NT2/D1 (cell line): ENCODE data around the gene ZNF467.

ENCODE experiments used
- DNase-seq: peaks from one replicate; pipeline ENCODE4 v3.0.0-alpha.2; 2011; ENCODE audit warnings: low read depth, low spot score
- H3K27me3 ChIP-seq: 2 replicates; pipeline ENCODE4 v1.6.0; 2011; ENCODE audit warnings: mild to moderate bottlenecking; ENCODE audit not compliant: insufficient read length, insufficient read depth
- H3K36me3 ChIP-seq: 2 replicates; pipeline ENCODE4 v1.6.1; 2011; ENCODE audit warnings: mild to moderate bottlenecking, low read length, mixed read lengths; ENCODE audit not compliant: insufficient read depth, insufficient read length
- H3K4me1 ChIP-seq: 2 replicates; pipeline ENCODE4 v1.5.1; 2011; ENCODE audit not compliant: insufficient read depth, insufficient read length
- H3K4me3 ChIP-seq: 2 replicates; pipeline ENCODE4 v1.5.1; 2011; ENCODE audit warnings: low read depth; ENCODE audit not compliant: insufficient read length
- H3K9ac ChIP-seq: 2 replicates; pipeline ENCODE4 v1.6.0; 2011; ENCODE audit warnings: low read depth; ENCODE audit not compliant: insufficient read length
- H3K9me3 ChIP-seq: 2 replicates; pipeline ENCODE4 v1.5.1; 2011; ENCODE audit warnings: mild to moderate bottlenecking, low read length; ENCODE audit not compliant: insufficient read depth
- SUZ12 ChIP-seq: IDR thresholded peaks from 2 replicates; pipeline ENCODE4 v1.6.1; 2011; ENCODE audit not compliant: insufficient read length, insufficient read depth; ENCODE audit errors: extremely low read depth
- YY1 ChIP-seq: IDR thresholded peaks from 2 replicates; pipeline ENCODE4 v1.6.1; 2011; ENCODE audit not compliant: insufficient read length, insufficient read depth
- ZNF274 ChIP-seq: IDR thresholded peaks from 2 replicates; pipeline ENCODE4 v1.6.1; 2011; ENCODE audit warnings: mild to moderate bottlenecking, low read depth, low read length

ZNF467 gene

GRCh38 chr7:149723082-149723767, 50.2 kb downstream of the ZNF467 start:
- H3K36me3 ChIP-seq = peaks cover 75% of the 10 kb centered on the region

GRCh38 chr7:149722356-149722957, 50.9 kb downstream of the ZNF467 start:
- H3K27me3 ChIP-seq = no peaks in the 10 kb centered on the region
- H3K9ac ChIP-seq = no peak overlapping the region
- peaks cover 31% of the 10 kb centered on the region for H3K4me1 ChIP-seq
- no peaks in the 10 kb centered on the region for H3K9me3 ChIP-seq
- H3K36me3 ChIP-seq = peaks cover 68% of the 10 kb centered on the region
- no peak for TF ChIP-seq YY1
- TF ChIP-seq ZNF274 = no peak
- TF ChIP-seq SUZ12 = no peak
- no peak overlapping the region for H3K4me3 ChIP-seq
- no peak for DNase-seq

More at GRCh38 chr7:149723082-149723767, 50.2 kb downstream of the ZNF467 start:
- Histone ChIP-seq H3K27me3 (no peaks in the 10 kb centered on the region), H3K9ac (no peak overlapping the region), H3K4me3 (no peak overlapping the region), H3K4me1 (peaks cover 31% of the 10 kb centered on the region), H3K9me3 (no peaks in the 10 kb centered on the region)
- no peak for TF ChIP-seq SUZ12
- no peak for TF ChIP-seq ZNF274
- TF ChIP-seq YY1 = no peak
- DNase-seq = no peak

GRCh38 chr7:149721084-149721601, 52.2 kb downstream of the ZNF467 start:
- Histone ChIP-seq H3K9me3 (no peaks in the 10 kb centered on the region), H3K27me3 (no peaks in the 10 kb centered on the region), H3K9ac (no peak overlapping the region), H3K4me1 (peaks cover 38% of the 10 kb centered on the region), H3K4me3 (no peak overlapping the region), H3K36me3 (peaks cover 61% of the 10 kb centered on the region)
- TF ChIP-seq ZNF274 = no peak
- no peak for TF ChIP-seq YY1
- no peak for TF ChIP-seq SUZ12
- DNase-seq = no peak

GRCh38 chr7:149720372-149721083, 52.9 kb downstream of the ZNF467 start:
- H3K36me3 ChIP-seq = peaks cover 54% of the 10 kb centered on the region
- H3K4me3 ChIP-seq = no peak overlapping the region
- H3K4me1 ChIP-seq = peaks cover 41% of the 10 kb centered on the region
- H3K9me3 ChIP-seq = no peaks in the 10 kb centered on the region
- TF ChIP-seq SUZ12 = no peak
- no peak for TF ChIP-seq YY1
- TF ChIP-seq ZNF274 = no peak
- no peak overlapping the region for H3K9ac ChIP-seq
- DNase-seq = no peak
- H3K27me3 ChIP-seq = peaks cover 2% of the 10 kb centered on the region

- Histone ChIP-seq H3K36me3 (peaks cover 48% of the 10 kb centered on the region), H3K9ac (peak overlapping the region; percentile 5), H3K9me3 (no peaks in the 10 kb centered on the region), H3K4me3 (no peak overlapping the region), H3K27me3 (peaks cover 4% of the 10 kb centered on the region), H3K4me1 (peaks cover 39% of the 10 kb centered on the region)
- no peak for DNase-seq
- TF ChIP-seq ZNF274 = no peak
- TF ChIP-seq YY1 = no peak
- no peak for TF ChIP-seq SUZ12
Measured at GRCh38 chr7:149719912-149720335, 53.5 kb downstream of the ZNF467 start.

- H3K4me1 ChIP-seq = peaks cover 34% of the 10 kb centered on the region
- H3K9me3 ChIP-seq = no peaks in the 10 kb centered on the region
- H3K27me3 ChIP-seq = peaks cover 4% of the 10 kb centered on the region
- DNase-seq = no peak
- no peak overlapping the region for H3K4me3 ChIP-seq
- no peak for TF ChIP-seq YY1
- TF ChIP-seq SUZ12 = no peak
- TF ChIP-seq ZNF274 = no peak
- peaks cover 42% of the 10 kb centered on the region for H3K36me3 ChIP-seq
- peak overlapping the region; percentile 5 for H3K9ac ChIP-seq
Measured at GRCh38 chr7:149719050-149719899, 54.1 kb downstream of the ZNF467 start.

GRCh38 chr7:149718730-149719049, 54.7 kb downstream of the ZNF467 start:
- Histone ChIP-seq H3K4me1 (peaks cover 33% of the 10 kb centered on the region), H3K27me3 (peaks cover 10% of the 10 kb centered on the region), H3K36me3 (peaks cover 36% of the 10 kb centered on the region), H3K4me3 (no peak overlapping the region), H3K9ac (no peak overlapping the region), H3K9me3 (no peaks in the 10 kb centered on the region)
- TF ChIP-seq SUZ12 (no peak), ZNF274 (no peak), YY1 (no peak)
- DNase-seq = no peak
